Tibial nerve (tissue), 4 donors: ENCODE measurements around the gene LRFN2. TPM values are rescaled to one million over a fixed set of nuclear protein-coding genes. Genes with fewer than 3 reads are reported as not detected.

ENCODE experiments used
- DNase-seq, 2 donors: peaks; one replicate each; pipeline ENCODE4 v3.0.0-alpha.2; 2019; ENCODE audit warnings: low spot score in 2 of 2
- H3K27ac ChIP-seq, 4 donors: fragments of 200-600 bp; sonication (generic) in 3 of 4; one replicate each; pipeline ENCODE4 v1.5.1; 2017 to 2019; ENCODE audit warnings: mild to moderate bottlenecking in 1 of 4
- H3K27me3 ChIP-seq, 2 donors: fragments of 200-600 bp; sonication (generic) in 1 of 2; one replicate each; pipeline versions ENCODE4 v1.5.1 to v1.6.0; 2017 to 2019
- H3K36me3 ChIP-seq, 3 donors: fragments of 200-600 bp; sonication (generic); one replicate each; pipeline ENCODE4 v1.5.1; 2018 to 2019
- H3K4me1 ChIP-seq, 4 donors: fragments of 200-600 bp; sonication (generic) in 3 of 4; one replicate each; pipeline ENCODE4 v1.5.1; 2017 to 2019
- H3K4me3 ChIP-seq, 4 donors: fragments of 200-600 bp; sonication (generic) in 3 of 4; one replicate each; pipeline ENCODE4 v1.5.1; 2017 to 2019; ENCODE audit warnings: mild to moderate bottlenecking in 1 of 4, moderate library complexity in 1 of 4
- H3K9me3 ChIP-seq, 4 donors: fragments of 200-600 bp; sonication (generic) in 3 of 4; one replicate each; pipeline ENCODE4 v1.5.1; 2017 to 2019
- CTCF ChIP-seq, 5 experiments: fragments of 200-600 bp in 3 of 5; fragments of 450-650 bp in 2 of 5; sonication (generic) in 3 of 5; IDR thresholded peaks; one replicate each; pipeline ENCODE4 v1.5.1; 2016 to 2019; ENCODE audit warnings: antibody characterized with exemption in 5 of 5, mild to moderate bottlenecking in 3 of 5, moderate library complexity in 2 of 5
- EP300 ChIP-seq, 2 donors: sonication (generic); formaldehyde crosslinking; IDR thresholded peaks; one replicate each; pipeline ENCODE4 v1.6.1; 2017; ENCODE audit warnings: antibody characterized with exemption in 2 of 2, mild to moderate bottlenecking in 1 of 2
- POLR2A ChIP-seq, 2 donors: fragments of 450-650 bp; IDR thresholded peaks; one replicate each; pipeline ENCODE4 v1.6.1; 2017; ENCODE audit warnings: antibody characterized with exemption in 2 of 2, mild to moderate bottlenecking in 2 of 2, moderate library complexity in 2 of 2
- WGBS, 2 donors: methylation state at CpG; one replicate each; pipeline ENCODE4 v1.1.5; 2018; 5-methylcytosine and 5-hydroxymethylcytosine counted together
- total RNA-seq, 4 donors: library from RNA; depleted of rRNA; stranded (reverse); fragments of >200 nt; gene quantifications; one replicate each; pipeline ENCODE4 v1.1.0, GENCODE V29; 2016

Gene LRFN2
- total RNA-seq, 4 donors from 2014 or later = not detected

DNA sequence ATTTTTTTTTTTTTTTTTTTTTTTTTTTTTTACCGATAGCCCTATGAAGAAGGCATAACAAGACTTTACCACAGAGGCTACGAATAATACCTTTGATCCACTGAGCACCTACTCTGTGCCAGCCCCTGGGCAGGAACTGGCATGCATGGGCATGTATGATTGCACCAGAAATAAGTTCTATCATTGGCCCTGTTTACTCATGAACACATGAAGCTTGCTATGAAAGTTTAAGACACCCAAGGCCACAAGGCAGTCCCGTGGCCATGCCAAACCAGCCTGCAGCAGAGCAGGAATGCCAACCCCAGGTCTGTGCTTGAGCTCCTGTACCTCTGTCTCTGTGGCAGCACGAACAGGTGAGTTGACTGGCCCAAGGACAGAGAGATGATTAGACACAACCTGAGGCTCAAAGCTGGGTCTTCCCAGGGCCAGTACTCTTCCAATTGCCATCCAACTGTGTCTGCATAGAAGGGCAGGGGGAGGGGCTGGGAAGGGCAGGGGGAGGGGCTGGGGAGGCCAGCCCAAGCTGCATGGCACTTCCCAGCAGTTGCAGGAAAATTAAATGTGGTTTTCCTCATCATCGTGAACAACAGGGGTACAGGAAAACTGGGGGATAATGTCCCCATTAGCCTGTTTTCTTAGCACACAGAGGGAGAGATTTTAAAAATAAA lies 63.5 kb downstream of the LRFN2 start:
- H3K4me1 ChIP-seq = no peaks in the 10 kb centered on the region
- no peaks in the 10 kb centered on the region for H3K36me3 ChIP-seq
- 53 to 62% methylated on average over 4 to 5 of the region's 5 CpGs for WGBS, 2 donors
- DNase-seq = no peak
- no peak overlapping the region for H3K4me3 ChIP-seq
- TF ChIP-seq CTCF (IDR thresholded peaks at IDR 0.05) = no peak
- TF ChIP-seq POLR2A (IDR thresholded peaks at IDR 0.05) = no peak
- no peak for TF ChIP-seq EP300 (IDR thresholded peaks at IDR 0.05)
- no peaks in the 10 kb centered on the region for H3K27me3 ChIP-seq
- no peak overlapping the region for H3K27ac ChIP-seq
- no peaks in the 10 kb centered on the region for H3K9me3 ChIP-seq

GRCh38 chr6:40521496-40521895 lies 65.7 kb downstream of the LRFN2 start:
- no peaks in the 10 kb centered on the region for H3K4me1 ChIP-seq
- WGBS, 2 donors = 83 to 87% methylated on average over 6 of the region's 6 CpGs
- H3K27ac ChIP-seq = no peak overlapping the region
- no peak overlapping the region for H3K4me3 ChIP-seq
- H3K36me3 ChIP-seq = no peaks in the 10 kb centered on the region
- H3K27me3 ChIP-seq = no peaks in the 10 kb centered on the region
- no peaks in the 10 kb centered on the region for H3K9me3 ChIP-seq
- TF ChIP-seq EP300 (IDR thresholded peaks at IDR 0.05) (no peak), POLR2A (IDR thresholded peaks at IDR 0.05) (no peak), CTCF (IDR thresholded peaks at IDR 0.05) (no peak)
- DNase-seq = no peak

DNA sequence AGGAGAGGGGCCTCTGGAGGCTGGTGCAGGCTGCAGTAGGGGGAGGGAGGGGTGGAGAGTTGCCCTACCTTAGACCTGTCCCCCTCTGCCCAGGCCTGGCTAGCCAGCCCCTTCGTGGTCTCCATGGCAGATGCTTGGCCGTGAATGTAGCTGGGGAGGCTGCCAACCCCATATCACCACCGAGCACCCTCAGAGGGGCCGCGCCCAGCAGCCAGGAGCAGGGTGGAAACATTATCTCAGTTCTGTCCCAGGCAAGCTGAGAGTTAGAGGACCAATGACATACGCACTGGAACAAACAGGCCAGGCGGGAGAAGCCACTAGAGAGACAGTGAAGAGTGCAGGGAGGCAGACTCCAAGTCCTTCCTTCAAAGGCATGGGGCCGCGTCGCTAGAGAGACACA lies 66.5 kb downstream of the LRFN2 start:
- WGBS, 2 donors = 68 to 80% methylated on average over 10 of the region's 10 CpGs
- TF ChIP-seq POLR2A (IDR thresholded peaks at IDR 0.05) = no peak
- TF ChIP-seq CTCF (IDR thresholded peaks at IDR 0.05) = no peak
- TF ChIP-seq EP300 (IDR thresholded peaks at IDR 0.05) = no peak
- H3K4me1 ChIP-seq = no peaks in the 10 kb centered on the region
- H3K9me3 ChIP-seq = no peaks in the 10 kb centered on the region
- H3K4me3 ChIP-seq = no peak overlapping the region
- H3K36me3 ChIP-seq = no peaks in the 10 kb centered on the region
- DNase-seq = no peak
- no peaks in the 10 kb centered on the region for H3K27me3 ChIP-seq
- H3K27ac ChIP-seq = no peak overlapping the region

DNA sequence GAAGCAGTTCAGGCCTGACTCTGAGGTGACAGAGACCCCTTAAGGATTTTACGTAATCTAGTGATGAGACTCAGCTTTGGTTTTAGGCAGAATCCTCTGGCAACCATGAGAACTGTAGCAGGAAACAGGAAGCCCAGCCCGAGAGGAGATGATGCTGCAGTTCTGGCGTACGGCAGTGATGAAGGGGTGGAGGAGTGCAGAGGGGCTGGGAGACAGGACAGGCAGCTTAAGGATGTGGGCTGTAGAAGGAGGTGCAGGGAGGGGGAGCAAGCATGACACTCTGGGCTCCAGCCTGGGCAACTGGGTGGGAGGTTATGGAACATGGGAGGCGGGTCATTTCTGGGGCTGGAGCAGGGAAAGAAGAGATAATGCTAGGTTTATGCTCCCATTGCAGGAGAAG lies 67.1 kb downstream of the LRFN2 start:
- Histone ChIP-seq H3K4me3 (no peak overlapping the region), H3K4me1 (no peaks in the 10 kb centered on the region), H3K9me3 (no peaks in the 10 kb centered on the region), H3K27me3 (no peaks in the 10 kb centered on the region), H3K27ac (no peak overlapping the region), H3K36me3 (no peaks in the 10 kb centered on the region)
- TF ChIP-seq POLR2A (IDR thresholded peaks at IDR 0.05) (no peak), EP300 (IDR thresholded peaks at IDR 0.05) (no peak), CTCF (IDR thresholded peaks at IDR 0.05) (no peak)
- DNase-seq = no peak
- WGBS, 2 donors = 60 to 79% methylated on average over 5 of the region's 5 CpGs

DNA sequence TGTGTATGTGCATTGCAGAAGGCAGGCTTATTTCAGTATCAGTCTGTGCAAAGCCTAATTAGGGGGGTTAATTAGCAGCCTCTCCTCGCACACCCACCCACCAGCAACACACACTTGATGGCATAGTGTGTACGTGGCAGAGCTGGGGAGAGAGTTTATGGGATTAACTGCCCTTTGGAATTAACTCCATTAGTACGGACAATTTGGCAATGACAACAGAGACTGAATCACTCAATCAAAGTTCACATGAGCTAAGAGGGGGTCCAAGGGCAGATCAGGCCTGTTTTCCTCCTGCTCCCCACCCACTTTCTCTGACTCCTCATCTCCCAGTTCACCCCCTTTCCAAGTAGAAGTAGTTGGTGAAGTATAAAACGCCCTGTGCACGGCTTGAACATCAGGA lies 69.5 kb downstream of the LRFN2 start:
- Histone ChIP-seq H3K36me3 (no peaks in the 10 kb centered on the region), H3K4me1 (no peaks in the 10 kb centered on the region), H3K27me3 (no peaks in the 10 kb centered on the region), H3K9me3 (no peaks in the 10 kb centered on the region), H3K27ac (no peak overlapping the region), H3K4me3 (no peak overlapping the region)
- no peak for DNase-seq
- TF ChIP-seq EP300 (IDR thresholded peaks at IDR 0.05) (no peak), POLR2A (IDR thresholded peaks at IDR 0.05) (no peak), CTCF (IDR thresholded peaks at IDR 0.05) (no peak)
- 66 to 72% methylated on average over 5 of the region's 5 CpGs for WGBS, 2 donors
